PFSK-1 (cell line): ENCODE data around the gene VPS35L.

Experiments used
- FOXP2 ChIP-seq: optimal IDR thresholded peaks from 2 replicates; pipeline ENCODE3; 2011; ENCODE audit warnings: borderline replicate concordance, control low read depth, inconsistent platforms; ENCODE audit not compliant: insufficient read depth; ENCODE audit errors: extremely low read length, extremely low read depth
- POLR2AphosphoS5 ChIP-seq: IDR thresholded peaks from 2 replicates; pipeline ENCODE4 v1.6.1; 2012; ENCODE audit warnings: low read depth, mild to moderate bottlenecking, control low read depth, low read length, moderate library complexity
- SIN3A ChIP-seq: IDR thresholded peaks from 2 replicates; pipeline ENCODE4 v1.6.1; 2012; ENCODE audit warnings: mild to moderate bottlenecking, low read length, moderate library complexity, borderline replicate concordance; ENCODE audit not compliant: insufficient read depth
- TAF1 ChIP-seq: IDR thresholded peaks from 2 replicates; pipeline ENCODE4 v1.6.1; 2012; ENCODE audit warnings: low read length, control low read depth, borderline replicate concordance; ENCODE audit not compliant: insufficient read depth
- TF ChIP-seq, protein P1 (sequence below), 2 experiments: IDR thresholded peaks; 2 replicates each; pipeline versions ENCODE4 v1.6.1 to v1.8.0; 2011 to 2012; ENCODE audit warnings: low read depth in 2 of 2, low read length in 2 of 2, control low read depth in 1 of 2, inconsistent platforms in 1 of 2, mild to moderate bottlenecking in 1 of 2, moderate library complexity in 1 of 2; ENCODE audit not compliant: insufficient read depth in 1 of 2

GRCh38 chr16:19706846-19707245 lies 151.3 kb downstream of the VPS35L start:
- TF ChIP-seq, protein P1, sequence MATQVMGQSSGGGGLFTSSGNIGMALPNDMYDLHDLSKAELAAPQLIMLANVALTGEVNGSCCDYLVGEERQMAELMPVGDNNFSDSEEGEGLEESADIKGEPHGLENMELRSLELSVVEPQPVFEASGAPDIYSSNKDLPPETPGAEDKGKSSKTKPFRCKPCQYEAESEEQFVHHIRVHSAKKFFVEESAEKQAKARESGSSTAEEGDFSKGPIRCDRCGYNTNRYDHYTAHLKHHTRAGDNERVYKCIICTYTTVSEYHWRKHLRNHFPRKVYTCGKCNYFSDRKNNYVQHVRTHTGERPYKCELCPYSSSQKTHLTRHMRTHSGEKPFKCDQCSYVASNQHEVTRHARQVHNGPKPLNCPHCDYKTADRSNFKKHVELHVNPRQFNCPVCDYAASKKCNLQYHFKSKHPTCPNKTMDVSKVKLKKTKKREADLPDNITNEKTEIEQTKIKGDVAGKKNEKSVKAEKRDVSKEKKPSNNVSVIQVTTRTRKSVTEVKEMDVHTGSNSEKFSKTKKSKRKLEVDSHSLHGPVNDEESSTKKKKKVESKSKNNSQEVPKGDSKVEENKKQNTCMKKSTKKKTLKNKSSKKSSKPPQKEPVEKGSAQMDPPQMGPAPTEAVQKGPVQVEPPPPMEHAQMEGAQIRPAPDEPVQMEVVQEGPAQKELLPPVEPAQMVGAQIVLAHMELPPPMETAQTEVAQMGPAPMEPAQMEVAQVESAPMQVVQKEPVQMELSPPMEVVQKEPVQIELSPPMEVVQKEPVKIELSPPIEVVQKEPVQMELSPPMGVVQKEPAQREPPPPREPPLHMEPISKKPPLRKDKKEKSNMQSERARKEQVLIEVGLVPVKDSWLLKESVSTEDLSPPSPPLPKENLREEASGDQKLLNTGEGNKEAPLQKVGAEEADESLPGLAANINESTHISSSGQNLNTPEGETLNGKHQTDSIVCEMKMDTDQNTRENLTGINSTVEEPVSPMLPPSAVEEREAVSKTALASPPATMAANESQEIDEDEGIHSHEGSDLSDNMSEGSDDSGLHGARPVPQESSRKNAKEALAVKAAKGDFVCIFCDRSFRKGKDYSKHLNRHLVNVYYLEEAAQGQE (IDR thresholded peaks at IDR 0.05; ENCODE audit: insufficient read depth in 1 of 2, low read depth in 2 of 2, low read length in 2 of 2), result no peak
- TF ChIP-seq SIN3A, result no peak
- no peak for TF ChIP-seq POLR2AphosphoS5
- no peak for TF ChIP-seq TAF1
- no peak for TF ChIP-seq FOXP2
